ENCODE results near the gene ZCCHC7. TPM values are rescaled to one million over a fixed set of nuclear protein-coding genes. Genes with fewer than 3 reads are reported as not detected.

ZCCHC7 gene
- total and polyA plus RNA-seq, 9 donors = 11.1 to 20.3 (median 12.9) TPM

DNA sequence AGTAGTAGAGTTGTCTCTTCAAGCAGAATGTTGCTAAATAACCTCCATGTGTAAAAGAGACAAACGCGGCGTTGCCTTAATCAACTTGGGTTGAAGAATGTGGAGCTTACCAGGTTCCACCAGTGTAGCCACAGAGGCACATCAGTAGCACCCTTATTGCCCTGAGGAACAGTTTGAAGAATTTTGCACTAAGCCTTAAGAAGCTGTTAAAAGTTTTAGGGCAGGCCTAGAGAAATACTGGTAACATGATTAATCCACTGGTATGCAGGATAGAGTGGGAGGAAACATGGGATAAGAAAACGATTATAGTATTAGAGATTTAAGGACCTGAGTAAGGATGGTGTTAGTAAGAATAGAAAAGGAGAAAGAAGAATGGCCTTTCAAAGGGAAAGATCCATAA lies 100.6 kb downstream of the ZCCHC7 start:
- no peak overlapping the region for H3K4me3 ChIP-seq (ENCODE audit: low read length)
- H3K4me1 ChIP-seq (ENCODE audit: control insufficient read depth, insufficient read depth, low read length) = no peaks in the 10 kb centered on the region
- no peaks in the 10 kb centered on the region for H3K9me3 ChIP-seq (replicated peaks; ENCODE audit: control insufficient read depth, low read depth, low read length)
- H3K27me3 ChIP-seq (ENCODE audit: control insufficient read depth, insufficient read depth, low read length) = no peaks in the 10 kb centered on the region
- H3K27ac ChIP-seq (ENCODE audit: low read length) = no peak overlapping the region
- DNase-seq = no peak
- WGBS (ENCODE audit: insufficient coverage) = 91% methylated on average over 3 of the region's 4 CpGs
- no peaks in the 10 kb centered on the region for H3K36me3 ChIP-seq (ENCODE audit: control insufficient read depth, insufficient read depth, low read length)

DNA sequence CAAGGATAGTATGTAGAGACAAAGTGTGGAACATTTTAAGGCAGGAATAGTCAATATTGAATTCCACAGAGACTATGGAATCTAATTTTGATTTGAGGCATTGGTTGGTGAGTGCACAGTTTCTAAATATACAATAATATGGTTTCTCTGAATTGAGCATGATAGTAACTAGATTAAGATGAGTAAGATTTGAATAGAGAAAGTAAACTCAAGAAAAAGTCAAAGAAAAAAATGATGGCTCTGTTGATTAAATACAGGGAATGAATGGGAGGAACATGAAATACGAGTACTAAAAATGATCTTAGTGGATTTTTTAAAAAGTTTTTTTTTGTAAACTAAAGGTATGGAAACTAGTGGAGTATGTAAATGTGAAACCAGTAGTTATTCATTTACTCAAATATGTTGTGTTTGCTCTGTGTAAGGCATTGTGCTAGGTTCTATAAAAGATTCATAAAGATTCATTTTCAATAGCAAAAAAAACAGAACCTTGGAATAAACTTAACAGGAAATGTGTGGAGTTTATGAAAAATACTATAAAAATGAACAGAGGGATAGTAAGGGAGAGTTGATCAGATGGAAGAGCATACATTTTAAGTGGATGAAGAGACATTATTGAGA lies 101.2 kb downstream of the ZCCHC7 start:
- DNase-seq = no peak
- H3K4me3 ChIP-seq (ENCODE audit: low read length) = no peak overlapping the region
- WGBS (ENCODE audit: insufficient coverage) = no CpG with 5 or more reads among the region's 1 CpG

DNA sequence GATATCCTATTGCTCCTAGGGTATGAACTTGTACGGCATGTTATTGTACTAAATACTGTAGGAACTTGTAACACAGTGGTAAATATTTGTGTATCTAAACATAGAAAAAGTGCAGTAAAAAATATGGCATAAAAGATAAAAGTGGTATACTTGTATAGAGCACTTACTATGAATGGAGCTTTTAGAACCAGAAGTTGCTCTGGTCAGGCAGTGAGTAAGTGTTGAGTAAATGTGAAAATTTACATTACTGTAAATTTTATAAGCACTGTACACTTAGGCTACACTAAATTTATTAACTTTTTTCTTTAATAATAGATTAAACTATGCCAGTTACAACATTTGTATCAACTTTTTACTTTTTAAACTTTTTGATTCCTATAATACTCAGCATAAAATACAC lies 109.1 kb downstream of the ZCCHC7 start:
- Histone ChIP-seq H3K4me3 (ENCODE audit: low read length) (no peak overlapping the region), H3K27me3 (ENCODE audit: control insufficient read depth, insufficient read depth, low read length) (no peaks in the 10 kb centered on the region), H3K36me3 (ENCODE audit: control insufficient read depth, insufficient read depth, low read length) (no peaks in the 10 kb centered on the region), H3K9me3 (replicated peaks; ENCODE audit: control insufficient read depth, low read depth, low read length) (no peaks in the 10 kb centered on the region), H3K27ac (ENCODE audit: low read length) (no peak overlapping the region), H3K4me1 (ENCODE audit: control insufficient read depth, insufficient read depth, low read length) (no peaks in the 10 kb centered on the region)
- no CpG with 5 or more reads among the region's 1 CpG for WGBS (ENCODE audit: insufficient coverage)
- no peak for DNase-seq

More for the DNA sequence above, 101.2 kb downstream of the ZCCHC7 start:
- Histone ChIP-seq H3K9me3 (replicated peaks; ENCODE audit: control insufficient read depth, low read depth, low read length) (no peaks in the 10 kb centered on the region), H3K4me1 (ENCODE audit: control insufficient read depth, insufficient read depth, low read length) (no peaks in the 10 kb centered on the region), H3K27ac (ENCODE audit: low read length) (no peak overlapping the region), H3K27me3 (ENCODE audit: control insufficient read depth, insufficient read depth, low read length) (no peaks in the 10 kb centered on the region), H3K36me3 (ENCODE audit: control insufficient read depth, insufficient read depth, low read length) (no peaks in the 10 kb centered on the region)

DNA sequence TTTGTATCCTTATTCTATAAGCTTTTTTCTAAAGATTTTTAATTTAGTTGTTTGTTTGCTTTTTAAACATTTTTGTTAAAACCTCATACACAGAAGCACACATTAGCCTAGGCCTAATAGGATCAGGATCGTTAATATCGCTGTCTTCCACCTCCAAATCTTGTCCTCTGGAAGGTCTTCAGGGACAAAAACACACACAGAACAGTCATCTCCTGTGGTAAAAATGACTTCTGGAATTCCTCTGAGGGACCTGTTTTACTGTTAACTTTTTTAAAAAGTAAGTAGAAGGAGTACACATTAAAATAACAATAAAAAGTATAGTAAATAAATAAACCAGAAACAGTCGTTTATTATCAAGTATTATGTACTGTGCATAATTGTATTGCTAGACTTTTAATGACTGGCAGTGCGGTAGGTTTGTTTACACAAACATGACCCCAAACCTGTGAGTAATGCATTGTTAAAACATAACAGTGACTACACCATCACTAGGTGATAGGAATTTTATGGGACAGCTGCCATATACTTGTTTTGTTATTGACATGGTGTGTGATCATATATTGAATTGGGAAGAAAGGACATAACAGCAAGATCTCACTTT lies 109.6 kb downstream of the ZCCHC7 start:
- H3K4me1 ChIP-seq (ENCODE audit: control insufficient read depth, insufficient read depth, low read length) = no peaks in the 10 kb centered on the region
- H3K4me3 ChIP-seq (ENCODE audit: low read length) = no peak overlapping the region
- H3K9me3 ChIP-seq (replicated peaks; ENCODE audit: control insufficient read depth, low read depth, low read length) = no peaks in the 10 kb centered on the region
- H3K27ac ChIP-seq (ENCODE audit: low read length) = no peak overlapping the region
- no peak for DNase-seq
- WGBS (ENCODE audit: insufficient coverage) = no CpG with 5 or more reads among the region's 4 CpGs
- no peaks in the 10 kb centered on the region for H3K27me3 ChIP-seq (ENCODE audit: control insufficient read depth, insufficient read depth, low read length)
- H3K36me3 ChIP-seq (ENCODE audit: control insufficient read depth, insufficient read depth, low read length) = no peaks in the 10 kb centered on the region

DNA sequence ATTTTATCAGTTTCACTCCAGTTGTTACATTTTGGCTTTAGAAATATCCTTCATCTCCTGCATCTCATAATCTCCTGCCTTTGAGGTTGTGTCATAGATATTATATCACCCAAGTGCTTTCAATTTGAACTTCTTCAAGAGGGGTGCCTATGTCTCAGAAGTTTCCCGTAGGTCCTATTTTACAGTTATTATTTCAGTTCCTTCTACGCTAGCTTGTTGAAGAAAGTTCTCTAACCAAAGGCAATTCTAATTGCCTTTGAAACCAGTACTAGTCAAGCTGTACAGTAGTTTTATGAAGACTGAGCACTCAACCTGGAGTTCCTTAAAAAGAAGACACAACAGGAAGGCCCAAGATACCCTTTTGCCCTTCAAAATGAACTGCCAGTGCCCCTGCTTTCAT lies 116.4 kb downstream of the ZCCHC7 start:
- H3K4me3 ChIP-seq (ENCODE audit: low read length) = no peak overlapping the region
- no peaks in the 10 kb centered on the region for H3K36me3 ChIP-seq (ENCODE audit: control insufficient read depth, insufficient read depth, low read length)
- no peaks in the 10 kb centered on the region for H3K9me3 ChIP-seq (replicated peaks; ENCODE audit: control insufficient read depth, low read depth, low read length)
- H3K4me1 ChIP-seq (ENCODE audit: control insufficient read depth, insufficient read depth, low read length) = no peaks in the 10 kb centered on the region
- WGBS (ENCODE audit: insufficient coverage) = no CpG with 5 or more reads among the region's 2 CpGs
- H3K27me3 ChIP-seq (ENCODE audit: control insufficient read depth, insufficient read depth, low read length) = no peaks in the 10 kb centered on the region
- DNase-seq = no peak
- no peak overlapping the region for H3K27ac ChIP-seq (ENCODE audit: low read length)

DNA sequence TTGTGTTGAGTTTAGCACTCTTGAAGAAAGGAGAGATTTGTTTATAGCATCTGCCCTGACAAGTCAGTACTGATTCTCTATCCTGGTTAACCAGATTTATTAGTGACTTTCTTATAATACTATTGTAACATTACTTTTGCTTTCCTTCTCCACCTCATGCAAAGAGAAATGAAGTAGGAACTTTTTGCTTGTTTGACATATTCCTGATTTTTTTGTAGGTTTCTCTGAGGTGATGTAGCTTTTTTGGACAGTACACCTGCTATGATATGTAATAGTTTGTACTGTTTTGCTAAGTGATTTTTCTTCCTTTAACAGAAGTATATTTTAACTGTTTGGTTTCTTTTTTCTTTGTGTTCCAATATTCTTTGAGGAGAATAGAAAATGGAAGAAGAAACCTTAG lies 117.7 kb downstream of the ZCCHC7 start:
- no peaks in the 10 kb centered on the region for H3K4me1 ChIP-seq (ENCODE audit: control insufficient read depth, insufficient read depth, low read length)
- DNase-seq = no peak
- no peak overlapping the region for H3K27ac ChIP-seq (ENCODE audit: low read length)
- H3K36me3 ChIP-seq (ENCODE audit: control insufficient read depth, insufficient read depth, low read length) = no peaks in the 10 kb centered on the region
- H3K4me3 ChIP-seq (ENCODE audit: low read length) = no peak overlapping the region
- no peaks in the 10 kb centered on the region for H3K27me3 ChIP-seq (ENCODE audit: control insufficient read depth, insufficient read depth, low read length)
- no peaks in the 10 kb centered on the region for H3K9me3 ChIP-seq (replicated peaks; ENCODE audit: control insufficient read depth, low read depth, low read length)

DNA sequence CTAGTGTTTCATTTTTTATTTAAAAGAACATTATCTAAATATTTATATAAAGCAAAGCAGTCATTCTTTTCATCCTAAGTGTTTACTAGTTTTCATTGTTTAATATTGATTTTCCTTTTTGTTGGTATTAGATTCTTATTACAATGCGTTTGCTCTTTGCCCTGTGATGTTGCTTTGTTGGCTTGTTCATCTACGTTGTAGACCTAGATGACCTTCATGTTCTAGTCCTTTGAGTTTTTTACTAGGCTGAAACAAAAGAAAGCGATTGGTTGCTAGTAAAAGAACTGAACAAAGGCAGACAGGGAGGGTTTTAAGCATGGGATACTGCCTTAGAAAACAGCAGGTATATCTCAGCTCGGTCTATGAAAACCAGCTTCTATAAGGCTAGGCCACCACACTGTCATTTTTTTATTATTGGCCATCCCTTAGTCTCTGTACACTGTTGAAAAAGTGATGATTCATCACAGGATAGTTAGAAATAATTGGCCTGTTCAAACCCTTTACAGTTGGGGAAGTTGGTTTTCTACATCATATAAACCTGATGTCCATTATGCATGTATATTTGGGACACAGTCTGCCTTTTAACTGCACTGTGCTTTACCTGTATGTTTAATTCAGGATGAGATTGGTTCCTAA lies 119.0 kb downstream of the ZCCHC7 start:
- no peaks in the 10 kb centered on the region for H3K27me3 ChIP-seq (ENCODE audit: control insufficient read depth, insufficient read depth, low read length)
- H3K27ac ChIP-seq (ENCODE audit: low read length) = no peak overlapping the region
- 94% methylated on average over 2 of the region's 4 CpGs for WGBS (ENCODE audit: insufficient coverage)
- no peaks in the 10 kb centered on the region for H3K9me3 ChIP-seq (replicated peaks; ENCODE audit: control insufficient read depth, low read depth, low read length)
- H3K4me3 ChIP-seq (ENCODE audit: low read length) = no peak overlapping the region
- no peaks in the 10 kb centered on the region for H3K4me1 ChIP-seq (ENCODE audit: control insufficient read depth, insufficient read depth, low read length)
- H3K36me3 ChIP-seq (ENCODE audit: control insufficient read depth, insufficient read depth, low read length) = no peaks in the 10 kb centered on the region
- DNase-seq = no peak

DNA sequence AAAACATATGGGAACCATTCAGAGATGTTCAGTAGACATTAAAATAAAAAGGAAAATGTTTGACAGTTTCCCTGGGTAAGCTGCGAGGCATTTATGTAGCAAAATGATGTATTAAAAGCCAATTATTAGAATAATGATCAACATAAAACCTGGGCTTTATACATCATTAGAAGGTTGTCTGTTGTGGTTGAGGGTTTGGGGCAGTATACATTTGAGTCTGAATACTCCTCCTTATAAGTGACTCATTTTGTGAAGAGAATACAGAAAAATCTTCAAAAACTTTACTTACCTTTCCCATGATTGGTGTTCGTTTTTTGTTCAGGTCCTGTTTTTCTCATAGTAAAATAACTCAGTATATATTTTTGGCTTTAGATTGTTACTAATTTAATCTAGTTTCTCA lies 119.5 kb downstream of the ZCCHC7 start:
- H3K4me3 ChIP-seq (ENCODE audit: low read length) = no peak overlapping the region
- H3K9me3 ChIP-seq (replicated peaks; ENCODE audit: control insufficient read depth, low read depth, low read length) = no peaks in the 10 kb centered on the region
- H3K27me3 ChIP-seq (ENCODE audit: control insufficient read depth, insufficient read depth, low read length) = no peaks in the 10 kb centered on the region
- no peak for DNase-seq
- no peaks in the 10 kb centered on the region for H3K4me1 ChIP-seq (ENCODE audit: control insufficient read depth, insufficient read depth, low read length)
- no peaks in the 10 kb centered on the region for H3K36me3 ChIP-seq (ENCODE audit: control insufficient read depth, insufficient read depth, low read length)
- no peak overlapping the region for H3K27ac ChIP-seq (ENCODE audit: low read length)
- WGBS (ENCODE audit: insufficient coverage) = no CpG with 5 or more reads among the region's 2 CpGs

DNA sequence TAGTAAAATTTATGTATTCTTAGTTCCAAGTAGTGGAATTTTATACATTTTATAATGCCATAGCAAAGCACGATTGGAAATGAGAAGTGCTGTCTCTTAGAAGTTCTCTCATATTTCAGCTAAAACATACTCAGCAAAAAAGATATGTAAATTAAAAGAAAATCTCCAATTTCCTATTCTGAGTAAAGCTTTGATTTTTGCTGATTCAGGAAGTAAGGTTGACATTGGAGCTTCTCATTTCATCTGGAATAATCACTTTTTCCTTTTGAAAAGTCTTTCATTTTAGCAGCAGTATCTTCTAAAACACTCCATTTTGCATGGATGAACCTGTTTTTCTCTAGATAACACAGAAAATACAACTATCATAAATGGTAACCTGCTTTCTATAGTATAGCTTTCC lies 121.0 kb downstream of the ZCCHC7 start:
- no peak overlapping the region for H3K4me3 ChIP-seq (ENCODE audit: low read length)
- WGBS (ENCODE audit: insufficient coverage) = no CpG with 5 or more reads among the region's 1 CpG
- no peak overlapping the region for H3K27ac ChIP-seq (ENCODE audit: low read length)
- DNase-seq = no peak
- H3K36me3 ChIP-seq (ENCODE audit: control insufficient read depth, insufficient read depth, low read length) = no peaks in the 10 kb centered on the region
- H3K4me1 ChIP-seq (ENCODE audit: control insufficient read depth, insufficient read depth, low read length) = no peaks in the 10 kb centered on the region
- no peaks in the 10 kb centered on the region for H3K27me3 ChIP-seq (ENCODE audit: control insufficient read depth, insufficient read depth, low read length)
- H3K9me3 ChIP-seq (replicated peaks; ENCODE audit: control insufficient read depth, low read depth, low read length) = no peaks in the 10 kb centered on the region

DNA sequence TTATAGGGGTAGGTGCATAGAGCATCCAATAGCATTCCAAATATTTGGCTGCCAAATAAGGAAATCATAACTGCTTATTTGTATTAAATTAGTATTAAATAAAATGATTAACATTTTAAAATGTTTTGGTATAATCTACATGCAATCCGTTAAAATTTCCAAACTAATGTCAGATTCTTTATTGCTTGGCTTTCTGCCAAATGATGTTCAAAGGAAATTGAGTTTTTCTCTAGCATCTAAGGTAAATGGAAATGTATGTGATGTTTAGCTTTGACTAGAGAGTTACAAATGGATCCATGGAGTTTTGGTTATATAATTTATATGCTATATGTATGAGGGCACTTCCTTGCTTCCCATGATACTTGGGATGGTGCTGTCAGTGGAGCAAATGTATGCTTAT lies 121.7 kb downstream of the ZCCHC7 start:
- Histone ChIP-seq H3K36me3 (ENCODE audit: control insufficient read depth, insufficient read depth, low read length) (no peaks in the 10 kb centered on the region), H3K27me3 (ENCODE audit: control insufficient read depth, insufficient read depth, low read length) (no peaks in the 10 kb centered on the region), H3K9me3 (replicated peaks; ENCODE audit: control insufficient read depth, low read depth, low read length) (no peaks in the 10 kb centered on the region), H3K27ac (ENCODE audit: low read length) (no peak overlapping the region), H3K4me3 (ENCODE audit: low read length) (no peak overlapping the region), H3K4me1 (ENCODE audit: control insufficient read depth, insufficient read depth, low read length) (no peaks in the 10 kb centered on the region)
- no CpG with 5 or more reads among the region's 1 CpG for WGBS (ENCODE audit: insufficient coverage)
- no peak for DNase-seq

Data from muscle of leg (tissue), 11 donors.